Skin epidermis (tissue), 12 donors: ENCODE results near the gene PCCA.

Experiments
- H3K27ac ChIP-seq, 21 experiments: fragments of 200-600 bp; sonication (generic) in 11 of 21; one replicate each; pipeline ENCODE4 v1.5.0; 2020; ENCODE audit warnings: mild to moderate bottlenecking in 3 of 21, inconsistent platforms in 2 of 21, moderate library complexity in 2 of 21
- H3K4me3 ChIP-seq, 7 experiments: fragments of 200-600 bp; sonication (generic) in 2 of 7; one replicate each; pipeline ENCODE4 v1.5.0; 2020; ENCODE audit warnings: inconsistent platforms in 2 of 7, mild to moderate bottlenecking in 2 of 7, moderate library complexity in 1 of 7

The PCCA gene

DNA sequence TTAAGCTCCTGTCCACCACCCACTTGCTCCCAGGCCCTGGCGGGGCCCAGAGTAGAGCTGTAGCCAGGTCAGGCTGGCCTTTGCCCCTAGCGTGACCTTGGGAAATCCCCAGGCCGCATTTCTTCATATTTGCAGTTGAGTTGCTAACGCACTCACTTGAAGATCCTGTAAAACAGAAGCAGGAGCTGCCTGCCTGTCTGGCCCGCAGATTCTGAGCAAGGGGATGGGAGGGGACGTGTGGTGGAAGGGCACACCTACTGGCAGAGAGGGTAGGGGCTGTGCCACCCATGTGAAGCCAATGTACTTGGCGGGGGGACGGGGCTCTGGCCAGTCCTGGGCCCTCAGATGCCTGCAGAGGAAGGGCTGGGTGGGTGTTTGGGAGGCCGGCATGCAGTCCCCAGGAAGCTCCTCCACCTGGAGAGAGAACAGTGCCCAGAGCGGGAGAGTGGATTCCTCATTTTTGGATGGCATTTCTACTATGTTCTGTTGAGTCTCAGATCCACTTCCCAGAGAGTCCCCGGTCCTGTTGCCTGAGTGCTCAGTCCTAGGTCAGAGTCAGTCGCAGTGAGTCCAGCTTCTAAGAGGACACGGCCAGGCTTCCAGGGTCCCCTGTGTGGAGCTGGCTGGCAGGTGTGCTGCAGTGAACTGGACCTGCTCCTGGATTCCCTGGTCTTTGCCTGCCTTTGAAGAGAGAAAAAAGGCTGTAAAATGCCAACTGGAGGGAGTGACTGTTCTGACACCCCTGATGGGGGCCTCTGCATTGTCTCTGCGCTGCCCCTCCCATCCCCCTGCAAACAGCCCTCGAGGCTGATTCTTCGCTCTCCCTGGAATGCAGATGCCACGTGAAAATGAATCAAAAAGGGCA lies 436.8 kb downstream of the PCCA start:
- H3K27ac ChIP-seq = no peak overlapping the region

GRCh38 chr13:100526318-100527000 lies 437.6 kb downstream of the PCCA start:
- H3K4me3 ChIP-seq = no peak overlapping the region
- no peak overlapping the region for H3K27ac ChIP-seq

More for the DNA sequence above, 436.8 kb downstream of the PCCA start:
- no peak overlapping the region for H3K4me3 ChIP-seq

DNA sequence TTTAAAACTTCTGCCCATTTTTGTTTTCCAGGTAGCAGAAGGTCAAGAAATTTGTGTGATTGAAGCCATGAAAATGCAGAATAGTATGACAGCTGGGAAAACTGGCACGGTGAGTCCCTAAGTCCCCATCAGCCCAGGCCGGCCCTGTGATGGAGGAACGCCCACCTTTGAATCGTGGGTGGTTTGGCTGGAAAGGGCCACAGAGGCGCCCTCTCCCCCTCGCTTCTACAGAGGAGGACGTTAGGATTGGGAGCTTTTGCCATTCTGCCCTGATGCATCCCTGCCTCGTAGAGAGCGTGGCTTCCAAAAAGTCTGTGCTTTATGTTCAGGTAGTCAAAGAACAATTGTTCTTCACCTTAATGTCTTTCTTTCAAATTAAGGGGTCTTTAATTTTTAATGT lies 438.8 kb downstream of the PCCA start:
- no peak overlapping the region for H3K4me3 ChIP-seq

GRCh38 chr13:100528353-100528752 lies 439.5 kb downstream of the PCCA start:
- H3K4me3 ChIP-seq = no peak overlapping the region
- no peak overlapping the region for H3K27ac ChIP-seq

More for the DNA sequence above, 438.8 kb downstream of the PCCA start:
- H3K27ac ChIP-seq = no peak overlapping the region

GRCh38 chr13:100528820-100529219 lies 439.9 kb downstream of the PCCA start:
- Histone ChIP-seq H3K4me3 (no peak overlapping the region), H3K27ac (no peak overlapping the region)

GRCh38 chr13:100529666-100530377 lies 440.9 kb downstream of the PCCA start:
- H3K27ac ChIP-seq = peak overlapping the region in 1 of 21 experiments; percentile 31
- H3K4me3 ChIP-seq = no peak overlapping the region

- H3K27ac ChIP-seq = peak overlapping the region in 3 of 21 experiments; percentile 17 to 31 (median 19)
Observed at GRCh38 chr13:100530671-100531213, 441.8 kb downstream of the PCCA start.

GRCh38 chr13:100532090-100532766 lies 443.3 kb downstream of the PCCA start:
- no peak overlapping the region for H3K4me3 ChIP-seq
- H3K27ac ChIP-seq = peak overlapping the region in 1 of 21 experiments; percentile 41

More at GRCh38 chr13:100530671-100531213, 441.8 kb downstream of the PCCA start:
- H3K4me3 ChIP-seq = no peak overlapping the region

DNA sequence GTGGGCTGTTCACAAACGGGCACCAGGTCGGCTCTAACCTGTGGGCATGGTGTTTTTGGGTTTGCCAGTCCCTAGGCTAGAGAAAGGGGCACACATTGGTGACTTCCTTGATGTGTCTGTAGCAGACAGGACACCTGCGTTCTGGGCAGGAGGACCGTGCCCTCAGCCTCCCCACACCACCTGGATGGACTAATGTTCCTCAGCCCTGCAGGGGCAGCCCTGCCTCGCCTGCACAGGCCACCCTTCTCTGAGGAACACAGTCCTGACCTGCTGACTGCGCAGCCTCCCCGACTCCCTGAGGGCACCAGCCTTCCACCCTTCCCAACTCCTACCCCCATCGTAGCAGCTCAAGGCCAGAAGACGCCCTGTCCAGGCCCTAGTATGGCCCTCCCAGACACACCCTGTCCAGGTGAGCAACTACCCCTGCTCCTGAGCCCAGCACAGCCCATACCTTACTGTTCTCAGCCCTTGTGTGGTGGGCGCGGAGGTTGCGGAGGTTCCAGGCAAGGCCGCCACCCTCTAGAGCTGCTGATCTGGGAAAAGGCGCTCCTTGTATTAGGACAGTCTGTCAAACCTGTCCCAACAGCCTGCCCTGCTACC lies 444.0 kb downstream of the PCCA start:
- Histone ChIP-seq H3K27ac (no peak overlapping the region), H3K4me3 (no peak overlapping the region)

DNA sequence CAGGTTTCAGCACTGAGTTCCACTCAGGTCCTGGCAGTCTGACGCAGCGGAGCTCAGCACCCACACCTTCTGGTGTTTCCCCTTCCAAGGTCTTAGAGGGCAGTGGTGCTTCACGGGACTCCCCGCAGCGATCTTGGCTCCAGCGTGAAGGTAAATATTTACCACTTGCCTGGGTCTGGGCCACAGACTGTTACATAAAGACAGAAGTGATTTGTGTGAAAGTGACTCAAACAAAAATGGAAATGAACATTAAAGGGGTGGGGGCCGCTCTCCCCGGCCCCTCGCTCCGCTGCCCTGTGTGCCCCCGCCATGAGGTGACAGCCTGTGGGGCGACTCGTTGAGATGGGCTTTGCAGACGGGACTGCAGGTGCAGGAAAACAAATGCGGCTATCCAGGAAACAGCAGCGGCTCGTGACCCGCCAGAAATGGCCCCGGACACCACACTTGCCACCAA lies 444.7 kb downstream of the PCCA start:
- no peak overlapping the region for H3K4me3 ChIP-seq
- no peak overlapping the region for H3K27ac ChIP-seq

GRCh38 chr13:100534147-100534843 lies 445.4 kb downstream of the PCCA start:
- Histone ChIP-seq H3K27ac (no peak overlapping the region), H3K4me3 (no peak overlapping the region)

DNA sequence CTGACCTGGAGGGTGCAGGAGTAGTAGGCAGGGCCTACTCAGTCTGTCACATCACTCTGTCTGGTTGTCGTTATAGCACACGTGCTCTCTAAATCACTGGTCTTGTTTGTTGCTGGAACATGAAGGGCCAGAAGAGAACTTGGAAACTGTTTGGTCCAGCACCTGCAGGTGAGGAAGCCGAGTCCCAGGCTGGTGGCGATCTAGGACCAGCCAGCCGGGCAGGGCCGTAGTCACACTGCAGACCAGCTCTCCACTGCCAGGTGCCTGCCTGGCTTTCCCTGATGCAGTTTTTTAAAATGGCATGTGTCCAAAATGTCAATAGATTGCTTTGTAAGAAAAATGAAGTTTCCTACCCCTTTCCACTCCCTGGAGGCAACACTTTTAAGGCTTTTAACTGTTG lies 446.0 kb downstream of the PCCA start:
- no peak overlapping the region for H3K27ac ChIP-seq
- no peak overlapping the region for H3K4me3 ChIP-seq

DNA sequence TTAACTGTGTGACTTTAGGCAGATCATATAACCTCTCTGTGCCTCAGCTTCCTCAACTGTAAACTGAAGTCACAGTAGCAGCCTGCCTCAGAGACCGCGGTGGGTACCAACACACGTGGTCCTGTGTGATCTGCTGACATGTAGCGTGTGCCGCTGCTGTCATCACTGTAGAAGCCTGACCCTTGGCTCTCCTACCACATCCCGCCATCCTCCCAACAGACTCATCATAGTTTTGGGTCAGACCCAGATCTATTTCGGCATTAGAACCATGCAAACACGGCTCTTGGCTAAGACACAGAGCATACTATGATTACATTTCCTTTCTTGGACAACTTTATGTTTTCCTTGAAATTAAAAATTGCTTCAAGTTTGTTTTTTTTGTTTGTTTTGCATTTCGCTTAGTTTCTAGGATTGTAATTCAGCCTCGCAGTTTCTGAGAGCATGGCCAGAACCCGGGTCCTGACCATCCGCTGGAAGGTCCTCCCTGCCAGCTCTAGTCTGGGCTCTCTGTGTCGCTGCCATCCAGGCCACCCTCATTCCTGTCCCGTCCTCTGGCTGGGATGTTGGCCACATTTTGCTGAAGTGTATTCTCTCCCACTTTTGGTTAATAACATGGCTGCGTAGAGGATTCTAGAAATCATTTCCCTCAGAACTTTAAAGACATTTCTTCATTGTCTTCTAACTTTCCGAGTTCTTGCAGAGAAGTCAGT lies 446.7 kb downstream of the PCCA start:
- H3K27ac ChIP-seq = no peak overlapping the region
- H3K4me3 ChIP-seq = no peak overlapping the region

DNA sequence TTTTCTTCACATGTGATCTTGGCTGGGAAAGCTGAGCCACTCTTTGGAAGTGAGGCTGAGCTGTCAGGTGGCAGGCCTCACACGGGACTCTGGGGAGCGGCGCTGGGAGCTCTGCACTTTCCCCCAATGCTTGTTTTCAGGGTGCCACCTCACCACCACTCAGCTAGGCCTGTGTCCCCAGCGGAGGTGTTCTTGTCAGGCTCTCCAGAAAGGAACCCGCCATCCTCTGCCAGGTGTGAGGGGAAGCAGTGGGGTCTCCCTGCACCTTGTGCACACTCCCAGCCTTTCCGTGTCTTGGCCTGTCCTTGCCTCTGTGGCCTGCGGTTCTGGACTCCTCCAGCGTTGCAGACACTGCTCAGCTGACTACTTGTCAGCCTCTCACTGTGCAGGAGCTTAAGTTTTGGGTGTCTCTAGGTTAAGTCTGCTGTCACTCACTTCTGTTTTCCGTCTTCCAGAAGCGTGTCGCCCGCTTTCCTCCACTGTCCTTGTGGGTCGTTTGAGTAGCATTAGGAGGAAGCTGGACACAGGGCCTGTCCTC lies 447.8 kb downstream of the PCCA start:
- H3K27ac ChIP-seq = no peak overlapping the region
- no peak overlapping the region for H3K4me3 ChIP-seq

DNA sequence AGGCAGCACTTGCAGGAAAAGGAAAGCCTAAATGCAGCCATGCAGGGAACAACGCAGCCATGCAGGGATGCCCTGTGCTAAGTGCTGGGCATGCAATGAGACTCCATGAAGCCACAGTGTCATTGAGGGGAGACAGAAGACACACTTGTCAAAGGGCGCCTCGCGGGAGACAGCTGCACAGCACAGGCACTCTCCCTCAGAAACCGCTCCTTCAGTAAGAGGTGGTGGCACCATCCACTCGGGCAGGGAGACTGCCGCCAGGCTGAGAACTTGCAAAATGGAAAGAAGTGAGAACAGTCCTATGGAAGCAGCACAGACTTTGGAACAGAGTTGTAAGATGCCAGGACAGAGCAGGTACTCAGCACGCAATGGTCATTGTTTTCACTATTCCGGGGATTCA lies 448.6 kb downstream of the PCCA start:
- Histone ChIP-seq H3K4me3 (no peak overlapping the region), H3K27ac (no peak overlapping the region)

DNA sequence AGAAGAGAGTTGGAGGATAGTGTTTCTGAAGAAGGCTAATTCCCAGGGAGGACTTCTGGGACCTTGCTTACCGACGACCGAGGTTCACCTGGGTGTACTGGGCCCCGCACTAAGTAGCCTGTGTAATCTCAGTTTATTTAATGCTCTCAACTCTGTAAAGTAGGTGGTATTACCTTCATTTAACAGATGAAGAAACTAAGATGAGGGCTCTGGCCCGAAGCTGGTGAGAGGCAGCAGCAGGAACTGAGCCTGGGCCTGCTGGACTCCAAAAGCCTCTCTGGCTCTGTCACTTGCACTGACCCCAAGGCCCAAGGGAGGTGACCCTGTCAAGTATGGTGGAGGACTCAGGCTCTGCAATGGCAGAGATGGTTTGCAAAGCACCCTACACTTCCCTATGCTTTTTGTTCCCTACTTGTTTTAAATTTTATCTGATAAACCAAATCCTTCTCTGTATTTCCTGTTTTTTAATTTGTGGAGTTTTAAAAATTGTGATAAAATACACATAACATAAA lies 449.1 kb downstream of the PCCA start:
- no peak overlapping the region for H3K27ac ChIP-seq
- no peak overlapping the region for H3K4me3 ChIP-seq

GRCh38 chr13:100540621-100541020 lies 451.7 kb downstream of the PCCA start:
- no peak overlapping the region for H3K4me3 ChIP-seq

More at GRCh38 chr13:100540621-100541020, 451.7 kb downstream of the PCCA start:
- no peak overlapping the region for H3K27ac ChIP-seq
